Measurements from ENCODE around the gene PER3. TPM values are rescaled to one million over a fixed set of nuclear protein-coding genes. Genes with fewer than 3 reads are reported as not detected.

The PER3 gene
- total and polyA plus RNA-seq, 9 of the 15 experiments (the other 6 are each of a cell fraction or from before 2014, with no cell fraction given): 11.9 to 22.5 (median 14.6) TPM

- DNase-seq (ENCODE audit: extremely low read depth in 1 of 4, low spot score in 3 of 4): peak in 1 of 4 experiments; percentile 46
- peaks cover 0 to 4% of the 10 kb centered on the region in 2 experiments; a peak in 2 of 5 replicates for H3K27me3 ChIP-seq (ENCODE audit: control insufficient read depth in 2 of 2, insufficient read depth in 2 of 2, low read length in 2 of 2)
- H4K20me1 ChIP-seq (replicated peaks; ENCODE audit: control insufficient read depth, insufficient read depth, low read length): no peaks in the 10 kb centered on the region
- no peaks in the 10 kb centered on the region for H3K36me3 ChIP-seq (ENCODE audit: control insufficient read depth, insufficient read depth, low read length)
- no peak overlapping the region for H3K4me3 ChIP-seq
- ChIA-PET CTCF (ENCODE audit: low intra/inter-chr PET ratio) (no interaction called here), POLR2A (interaction anchor here (0.6 to 1.0 kb wide), 3 partner anchors 8 to 52 kb away, joined by 3 to 4 read pairs (median 3); partner anchors contain the start of gene VAMP3)
- H3K9me3 ChIP-seq (replicated peaks; ENCODE audit: control insufficient read depth, insufficient read depth, low read depth, low read length): no peaks in the 10 kb centered on the region
- no peak overlapping the region for H3K27ac ChIP-seq (ENCODE audit: extremely low read depth, low read depth, low read length)
- intact Hi-C loops (cut with micrococcal nuclease) (no loop called here), in situ Hi-C loops (cut with MboI) (no loop called here)
- H3K79me2 ChIP-seq (ENCODE audit: control insufficient read depth, insufficient read depth, low read length): no peaks in the 10 kb centered on the region
- no peak overlapping the region for H3K9ac ChIP-seq (ENCODE audit: insufficient read depth in 1 of 2, low read depth in 2 of 2, low read length in 2 of 2)
- ATAC-seq: peak; percentile 91
- peak overlapping the region; percentile 41; the same call in 1 of the 2 replicates for H2AFZ ChIP-seq (ENCODE audit: low read depth, low read length)
- WGBS (ENCODE audit: insufficient coverage, low coverage, missing lambda C conversion rate): 7% methylated on average over 3 of the region's 3 CpGs
- BruUV-seq (replicated peaks): no TSS peak
- no peaks in the 10 kb centered on the region for H3K9me1 ChIP-seq (ENCODE audit: control insufficient read depth, insufficient read depth, low read length)
- peaks cover 0 to 4% of the 10 kb centered on the region in 2 experiments; a peak in 2 of 5 replicates for H3K4me1 ChIP-seq (replicated peaks in 1 of 2; ENCODE audit: control insufficient read depth in 2 of 2, insufficient read depth in 2 of 2, low read length in 2 of 2)
- peak overlapping the region; percentile 28; the same call in 1 of the 2 replicates for H3K4me2 ChIP-seq (ENCODE audit: insufficient read depth, low read length)
- TF ChIP-seq ZNF57 (CRISPR knock-in tag; IDR thresholded peaks at IDR 0.05) (no peak), CTCF (IDR thresholded peaks at IDR 0.05 in 2 of 3, conservative IDR thresholded peaks at IDR 0.05 in 1 of 3; ENCODE audit: insufficient read depth in 2 of 3, low read depth in 1 of 3, low read length in 3 of 3) (0 out of 6 replicates have a peak, but pooled peaks of 1 of the 3 experiments have one; percentile 9), FUS (optimal IDR thresholded peaks at IDR 0.05; ENCODE audit: low read depth, low read length) (no peak), ZNF717 (CRISPR knock-in tag; IDR thresholded peaks at IDR 0.05) (no peak), ZNF324 (CRISPR knock-in tag; IDR thresholded peaks at IDR 0.05) (no peak), FOXM1 (IDR thresholded peaks at IDR 0.05; ENCODE audit: low read depth) (no peak), FOXM1 (CRISPR knock-in tag; IDR thresholded peaks at IDR 0.05; ENCODE audit: low read depth) (no peak), PCBP1 (IDR thresholded peaks at IDR 0.05; ENCODE audit: low read depth, low read length, poor library complexity, severe bottlenecking) (no peak)
- TF ChIP-seq, protein P1, sequence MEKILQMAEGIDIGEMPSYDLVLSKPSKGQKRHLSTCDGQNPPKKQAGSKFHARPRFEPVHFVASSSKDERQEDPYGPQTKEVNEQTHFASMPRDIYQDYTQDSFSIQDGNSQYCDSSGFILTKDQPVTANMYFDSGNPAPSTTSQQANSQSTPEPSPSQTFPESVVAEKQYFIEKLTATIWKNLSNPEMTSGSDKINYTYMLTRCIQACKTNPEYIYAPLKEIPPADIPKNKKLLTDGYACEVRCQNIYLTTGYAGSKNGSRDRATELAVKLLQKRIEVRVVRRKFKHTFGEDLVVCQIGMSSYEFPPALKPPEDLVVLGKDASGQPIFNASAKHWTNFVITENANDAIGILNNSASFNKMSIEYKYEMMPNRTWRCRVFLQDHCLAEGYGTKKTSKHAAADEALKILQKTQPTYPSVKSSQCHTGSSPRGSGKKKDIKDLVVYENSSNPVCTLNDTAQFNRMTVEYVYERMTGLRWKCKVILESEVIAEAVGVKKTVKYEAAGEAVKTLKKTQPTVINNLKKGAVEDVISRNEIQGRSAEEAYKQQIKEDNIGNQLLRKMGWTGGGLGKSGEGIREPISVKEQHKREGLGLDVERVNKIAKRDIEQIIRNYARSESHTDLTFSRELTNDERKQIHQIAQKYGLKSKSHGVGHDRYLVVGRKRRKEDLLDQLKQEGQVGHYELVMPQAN (IDR thresholded peaks at IDR 0.05; ENCODE audit: borderline replicate concordance): no peak
- peak; percentile 23 for FAIRE-seq
These were observed 23.0 kb upstream of the PER3 start for GRCh38 chr1:7761103-7761502.

All from K562 (cell line).